Tibial artery (tissue), 4 donors: ENCODE results near the gene HSD17B7.
"Not testable (repeated sequence)": the region's sequence is repeated elsewhere in the genome, so short reads cannot be mapped to it uniquely, and the experiment has no call there.

Source experiments
- DNase-seq, 2 donors: peaks; one replicate each; pipeline ENCODE4 v3.0.0-alpha.2; 2019
- H3K27ac ChIP-seq, 2 donors: fragments of 200-600 bp; sonication (generic) in 1 of 2; 1 replicate in 1 of 2; 2 replicates in 1 of 2; pipeline ENCODE4 v1.5.1; 2018 to 2019; ENCODE audit warnings: mild to moderate bottlenecking in 1 of 2
- H3K27me3 ChIP-seq, 2 donors: fragments of 200-600 bp; sonication (generic) in 1 of 2; one replicate each; pipeline versions ENCODE4 v1.5.1 to v1.6.0; 2016 to 2019
- H3K36me3 ChIP-seq, 3 donors: fragments of 200-600 bp; sonication (generic) in 2 of 3; one replicate each; pipeline ENCODE4 v1.5.1; 2016 to 2019; ENCODE audit warnings: mild to moderate bottlenecking in 2 of 3
- H3K4me1 ChIP-seq, 4 donors: fragments of 200-600 bp; sonication (generic) in 2 of 4; 1 replicate in 3 of 4; 2 replicates in 1 of 4; pipeline ENCODE4 v1.5.1; 2016 to 2019
- H3K4me3 ChIP-seq, 2 donors: fragments of 200-600 bp; sonication (generic) in 1 of 2; 1 replicate in 1 of 2; 2 replicates in 1 of 2; pipeline ENCODE4 v1.5.1; 2018 to 2019; ENCODE audit warnings: mild to moderate bottlenecking in 2 of 2
- H3K9me3 ChIP-seq, 3 donors: fragments of 200-600 bp; sonication (generic) in 1 of 3; one replicate each; pipeline ENCODE4 v1.5.1; 2016 to 2019
- CTCF ChIP-seq, 2 experiments: fragments of 200-600 bp in 1 of 2; fragments of 450-650 bp in 1 of 2; IDR thresholded peaks; one replicate each; pipeline ENCODE4 v1.5.1; 2017 to 2019; ENCODE audit warnings: antibody characterized with exemption in 2 of 2, mild to moderate bottlenecking in 1 of 2, moderate library complexity in 1 of 2
- intact Hi-C: fragments of 100-400 bp; cut with DNase I; formaldehyde crosslinking; loops from one replicate; pipeline ENCODE4 v1.15.0; 2023; ENCODE audit warnings: low total_unique reads

The HSD17B7 gene

GRCh38 chr1:162790303-162790984, at the start of gene HSD17B7:
Gene HSD17B7, plus strand, starts transcription at chr1:162790702. Its CDS starts 99 bp downstream, at chr1:162790801.
- DNase-seq = peak; percentile 77 to 88

GRCh38 chr1:162740755-162741154, 49.7 kb upstream of the HSD17B7 start:
- intact Hi-C loops = no loop called here
- no peak for DNase-seq
- Histone ChIP-seq H3K4me3 (no peak overlapping the region), H3K9me3 (no peaks in the 10 kb centered on the region), H3K27ac (no peak overlapping the region), H3K4me1 (no peaks in the 10 kb centered on the region), H3K36me3 (peaks cover 3 to 7% (median 4%) of the 10 kb centered on the region in 3 donors), H3K27me3 (no peaks in the 10 kb centered on the region)
- no peak for TF ChIP-seq CTCF (IDR thresholded peaks at IDR 0.05)

More at GRCh38 chr1:162790303-162790984, at the start of gene HSD17B7:
- H3K9me3 ChIP-seq, H3K36me3 ChIP-seq, H3K4me1 ChIP-seq, intact Hi-C loops, H3K27me3 ChIP-seq: not testable (repeated sequence)
- Histone ChIP-seq H3K4me3 (peak within 1 kb of the TSS; percentile 51), H3K27ac (peak within 1 kb of the TSS; percentile 80 to 84)
- peak; percentile 5 to 26 for TF ChIP-seq CTCF (IDR thresholded peaks at IDR 0.05)

GRCh38 chr1:162741574-162741973, 48.9 kb upstream of the HSD17B7 start:
- Histone ChIP-seq H3K9me3 (no peaks in the 10 kb centered on the region), H3K36me3 (peaks cover 3 to 11% (median 10%) of the 10 kb centered on the region in 3 donors), H3K4me1 (no peaks in the 10 kb centered on the region), H3K27me3 (no peaks in the 10 kb centered on the region), H3K4me3 (no peak overlapping the region), H3K27ac (no peak overlapping the region)
- intact Hi-C loops = no loop called here
- no peak for DNase-seq
- no peak for TF ChIP-seq CTCF (IDR thresholded peaks at IDR 0.05)

- intact Hi-C loops, H3K4me1 ChIP-seq, DNase-seq: not testable (repeated sequence)
These were observed 44.1 kb upstream of the HSD17B7 start for GRCh38 chr1:162746264-162746942.

GRCh38 chr1:162753001-162753658, 37.4 kb upstream of the HSD17B7 start:
- no peak overlapping the region for H3K4me3 ChIP-seq
- no peak for DNase-seq
- TF ChIP-seq CTCF (IDR thresholded peaks at IDR 0.05) = peak in 1 of 2 experiments; percentile 9
- intact Hi-C loops = no loop called here
- no peaks in the 10 kb centered on the region for H3K27me3 ChIP-seq
- no peak overlapping the region for H3K27ac ChIP-seq
- no peaks in the 10 kb centered on the region for H3K4me1 ChIP-seq
- H3K9me3 ChIP-seq = no peaks in the 10 kb centered on the region
- peaks cover 13 to 36% (median 34%) of the 10 kb centered on the region in 3 donors for H3K36me3 ChIP-seq

More at GRCh38 chr1:162746264-162746942, 44.1 kb upstream of the HSD17B7 start:
- not testable (repeated sequence) for H3K9me3 ChIP-seq, H3K4me3 ChIP-seq, H3K27me3 ChIP-seq, H3K27ac ChIP-seq
- peaks cover 3 to 12% (median 10%) of the 10 kb centered on the region in 3 donors for H3K36me3 ChIP-seq
